K562 (cell line): ENCODE measurements around the gene GRB10.

ENCODE experiments used
- CTCF ChIP-seq, 3 experiments: IDR thresholded peaks in 2 of 3; conservative IDR thresholded peaks in 1 of 3; 2 replicates each; pipeline ENCODE4 v1.5.1; 2011 to 2012; ENCODE audit warnings: low read length in 3 of 3, mild to moderate bottlenecking in 3 of 3, control low read depth in 2 of 3, improper control_type of control experiment in 1 of 3, inconsistent platforms in 1 of 3, low read depth in 1 of 3, mixed read lengths in 1 of 3, moderate library complexity in 1 of 3; ENCODE audit not compliant: insufficient read depth in 2 of 3
- GATA2 ChIP-seq: sonication (generic); formaldehyde crosslinking; IDR thresholded peaks from 2 replicates; pipeline ENCODE4 v1.4.0; 2020; ENCODE audit warnings: mild to moderate bottlenecking, missing genetic modification reagents
- HNRNPH1 ChIP-seq: fragments of 200-400 bp; formaldehyde crosslinking; optimal IDR thresholded peaks from 2 replicates; pipeline ENCODE3; 2017; ENCODE audit warnings: low read depth, mild to moderate bottlenecking, low read length, moderate library complexity
- REST ChIP-seq, 2 experiments: fragments of 450-650 bp; formaldehyde crosslinking in 1 of 2; IDR thresholded peaks; 2 replicates each; pipeline versions ENCODE4 v1.4.0 to v1.6.1; 2014 to 2020; ENCODE audit warnings: mild to moderate bottlenecking in 2 of 2, borderline replicate concordance in 1 of 2, low read depth in 1 of 2
- TEAD4 ChIP-seq, 2 experiments: sonication (generic) in 1 of 2; formaldehyde crosslinking in 1 of 2; IDR thresholded peaks; 2 replicates each; pipeline versions ENCODE4 v1.6.1 to v1.8.0; 2012 to 2022; ENCODE audit warnings: borderline replicate concordance in 1 of 2, inconsistent platforms in 1 of 2, low read length in 1 of 2, mild to moderate bottlenecking in 1 of 2, missing genetic modification reagents in 1 of 2
- UBTF ChIP-seq, 2 experiments: IDR thresholded peaks; 2 replicates each; pipeline ENCODE4 v1.6.1; 2012; ENCODE audit warnings: improper control_type of control experiment in 2 of 2, low read depth in 2 of 2, low read length in 2 of 2, borderline replicate concordance in 1 of 2
- ZNF282 ChIP-seq: sonication (generic); formaldehyde crosslinking; IDR thresholded peaks from 2 replicates; pipeline ENCODE4 v1.8.1; 2023; ENCODE audit warnings: missing genetic modification reagents
- ZNF561 ChIP-seq: fragments of 450-650 bp; formaldehyde crosslinking; conservative IDR thresholded peaks from 2 replicates; pipeline ENCODE4 v1.4.0; 2020; ENCODE audit warnings: mild to moderate bottlenecking, moderate library complexity

- TF ChIP-seq UBTF (IDR thresholded peaks at IDR 0.05; ENCODE audit: borderline replicate concordance in 1 of 2, low read depth in 2 of 2, low read length in 2 of 2) (no peak), CTCF (IDR thresholded peaks at IDR 0.05 in 2 of 3, conservative IDR thresholded peaks at IDR 0.05 in 1 of 3; ENCODE audit: insufficient read depth in 2 of 3, low read depth in 1 of 3, low read length in 3 of 3) (no peak), GATA2 (CRISPR knock-in tag) (no peak), ZNF282 (no peak), ZNF561 (CRISPR knock-in tag) (no peak), HNRNPH1 (no peak), REST (IDR thresholded peaks at IDR 0.05; ENCODE audit: borderline replicate concordance) (no peak), REST (CRISPR knock-in tag; IDR thresholded peaks at IDR 0.05; ENCODE audit: low read depth) (no peak), TEAD4 (IDR thresholded peaks at IDR 0.05; ENCODE audit: low read length) (no peak), TEAD4 (CRISPR knock-in tag; IDR thresholded peaks at IDR 0.05; ENCODE audit: borderline replicate concordance) (no peak)
These were observed 92.1 kb downstream of the GRB10 start for GRCh38 chr7:50690541-50691011.
